SK-N-SH treated with all-trans-retinoic acid at 6 μM for 48 hours (cell line): Measurements from ENCODE around the gene FAM120A.

Experiments
- ZFP3 ChIP-seq: fragments of 250-450 bp; sonication (Bioruptor Pico); IDR thresholded peaks from 2 replicates; pipeline ENCODE4 v1.5.0; 2020; ENCODE audit warnings: mild to moderate bottlenecking, moderate library complexity
- ZFP30 ChIP-seq: fragments of 450-650 bp; formaldehyde crosslinking; IDR thresholded peaks from 2 replicates; pipeline ENCODE4 v1.5.0; 2022; ENCODE audit warnings: mild to moderate bottlenecking, moderate library complexity
- ZNF565 ChIP-seq: fragments of 450-650 bp; formaldehyde crosslinking; conservative IDR thresholded peaks from 2 replicates; pipeline ENCODE4 v1.5.0; 2020; ENCODE audit warnings: low read depth, mild to moderate bottlenecking, moderate library complexity

DNA sequence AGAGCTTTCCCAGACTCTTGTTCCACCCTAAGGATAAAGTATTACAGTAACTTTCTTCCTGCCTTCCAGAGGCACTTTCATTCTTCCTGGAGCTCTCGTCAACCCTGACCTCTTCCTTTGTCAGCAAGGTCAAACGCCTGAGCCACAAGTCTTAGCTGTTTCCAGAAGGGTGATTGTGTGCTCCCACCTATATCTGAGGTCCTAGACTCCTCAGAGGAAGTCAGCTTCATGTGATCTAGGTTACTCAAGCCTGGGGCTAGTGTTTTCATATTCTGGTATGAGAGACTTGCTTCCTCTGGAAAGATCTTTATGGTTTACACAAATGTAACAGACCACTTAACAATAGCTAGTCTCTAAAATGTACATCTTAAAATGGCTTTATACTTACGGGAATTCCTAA, 5.4 kb upstream of the FAM120A start:
- TF ChIP-seq ZNF565 (CRISPR knock-in tag) (no peak), ZFP3 (CRISPR knock-in tag) (no peak), ZFP30 (CRISPR knock-in tag) (no peak)
